ENCODE data around the gene INTS11.

Gene INTS11

DNA sequence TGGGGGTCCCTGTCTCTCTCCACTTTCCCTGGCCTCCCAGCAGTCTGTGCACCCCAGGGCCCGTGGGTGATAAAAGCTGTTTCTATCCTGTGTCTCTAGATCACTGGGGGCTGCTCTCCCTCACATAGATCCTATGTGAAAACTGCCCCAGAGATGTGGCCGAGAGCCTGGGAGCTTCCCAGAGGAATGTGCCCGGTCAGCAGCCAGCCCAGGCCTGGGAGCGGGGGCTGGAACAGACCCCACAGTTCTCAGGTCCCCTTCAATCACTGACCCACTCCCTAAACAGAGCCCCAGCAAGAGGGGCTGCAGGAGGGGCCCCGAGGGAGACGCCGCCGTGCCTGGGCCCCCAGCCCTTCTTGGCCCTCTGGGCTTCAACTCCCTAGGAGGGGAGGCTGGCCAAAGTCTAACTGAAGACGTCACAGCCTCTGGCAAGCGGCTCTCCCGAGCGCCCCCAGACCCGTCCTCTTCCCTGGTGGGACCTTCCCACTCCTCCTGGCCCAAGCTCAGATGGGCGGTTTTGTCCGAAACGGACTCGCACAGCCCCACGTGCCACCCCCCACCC, 33.5 kb upstream of the INTS11 start:
- FAIRE-seq, result no peak

DNA sequence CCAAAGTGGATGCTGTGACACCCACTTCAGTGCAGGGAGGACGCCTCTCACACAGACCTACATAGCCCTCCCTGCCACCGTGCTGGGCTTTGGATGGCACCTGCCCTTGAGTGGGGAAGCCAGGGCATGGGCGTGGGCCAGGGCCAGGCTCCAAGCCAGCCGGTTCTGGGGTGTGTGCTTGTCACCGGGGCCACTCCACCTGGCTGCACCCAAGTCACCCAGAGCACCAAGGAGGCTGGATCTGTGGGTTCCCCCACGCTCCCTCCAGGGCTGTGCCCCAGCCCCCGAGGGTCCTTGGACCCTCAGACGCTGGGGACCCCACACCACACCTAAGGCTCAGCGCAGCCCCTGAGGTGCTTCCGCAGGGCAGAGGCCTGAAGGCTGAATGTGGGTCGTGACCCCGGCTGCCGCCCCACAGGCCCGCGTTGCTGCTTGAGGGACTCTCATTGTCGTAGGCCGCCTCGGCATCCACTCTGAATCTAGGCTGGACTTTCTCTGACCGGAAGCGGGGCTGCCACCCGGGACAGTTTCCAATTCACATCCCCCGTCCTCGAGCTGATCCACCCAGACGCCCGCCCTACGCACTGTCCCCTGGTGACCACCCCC, 32.4 kb upstream of the INTS11 start:
- no peak for FAIRE-seq

DNA sequence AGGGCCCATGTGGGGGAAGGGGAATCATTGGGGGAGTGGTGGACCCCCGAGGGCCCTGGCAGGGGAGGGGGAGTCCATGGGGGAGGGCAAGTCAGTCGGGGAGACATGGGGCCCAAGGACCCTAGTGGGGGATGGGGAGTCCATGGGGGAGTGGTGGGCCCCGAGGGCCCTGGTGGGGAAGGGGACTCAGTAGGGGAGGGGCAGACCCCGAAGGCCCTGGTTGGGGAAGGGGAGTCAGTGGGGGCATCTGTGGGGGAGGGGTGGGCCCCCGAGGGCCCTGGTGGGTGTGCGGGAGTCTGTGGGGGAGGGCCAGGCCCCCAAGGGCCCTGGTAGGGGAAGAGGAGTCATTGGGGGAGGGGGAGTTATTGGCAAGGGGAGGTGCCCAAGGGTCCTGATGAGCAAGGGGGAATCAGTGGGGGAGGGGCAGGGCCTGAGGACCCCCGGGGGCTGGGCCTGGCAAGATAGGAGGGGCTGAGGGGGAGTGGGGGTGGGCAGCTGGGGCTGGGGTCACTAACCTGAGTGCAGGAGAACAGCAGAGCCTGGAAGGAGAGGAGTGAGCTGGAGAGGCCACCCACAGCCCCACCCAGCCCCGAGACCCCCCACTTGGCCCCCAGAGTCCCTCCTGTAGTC, 31.8 kb upstream of the INTS11 start:
- FAIRE-seq, result no peak

DNA sequence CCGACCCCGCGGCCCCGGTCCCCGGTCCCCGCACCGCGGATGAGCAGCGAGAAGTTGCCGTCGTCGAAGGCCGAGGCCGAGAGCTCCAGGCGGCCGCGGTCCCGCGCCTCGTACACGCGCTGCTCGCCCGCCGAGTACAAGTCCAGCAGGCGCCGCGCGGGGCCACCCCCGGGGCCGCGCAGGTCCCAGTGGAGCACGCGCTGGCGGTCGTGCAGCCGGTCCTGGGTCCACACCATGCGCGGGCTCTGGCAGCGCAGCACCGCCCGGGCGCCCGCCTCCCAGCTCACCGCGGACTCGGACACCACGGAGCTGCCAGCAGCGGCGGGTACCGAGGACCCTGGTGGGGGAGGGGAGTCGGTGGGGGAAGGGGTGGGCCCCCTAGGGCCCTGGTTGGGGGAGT, 31.0 kb upstream of the INTS11 start:
- FAIRE-seq, result no peak

DNA sequence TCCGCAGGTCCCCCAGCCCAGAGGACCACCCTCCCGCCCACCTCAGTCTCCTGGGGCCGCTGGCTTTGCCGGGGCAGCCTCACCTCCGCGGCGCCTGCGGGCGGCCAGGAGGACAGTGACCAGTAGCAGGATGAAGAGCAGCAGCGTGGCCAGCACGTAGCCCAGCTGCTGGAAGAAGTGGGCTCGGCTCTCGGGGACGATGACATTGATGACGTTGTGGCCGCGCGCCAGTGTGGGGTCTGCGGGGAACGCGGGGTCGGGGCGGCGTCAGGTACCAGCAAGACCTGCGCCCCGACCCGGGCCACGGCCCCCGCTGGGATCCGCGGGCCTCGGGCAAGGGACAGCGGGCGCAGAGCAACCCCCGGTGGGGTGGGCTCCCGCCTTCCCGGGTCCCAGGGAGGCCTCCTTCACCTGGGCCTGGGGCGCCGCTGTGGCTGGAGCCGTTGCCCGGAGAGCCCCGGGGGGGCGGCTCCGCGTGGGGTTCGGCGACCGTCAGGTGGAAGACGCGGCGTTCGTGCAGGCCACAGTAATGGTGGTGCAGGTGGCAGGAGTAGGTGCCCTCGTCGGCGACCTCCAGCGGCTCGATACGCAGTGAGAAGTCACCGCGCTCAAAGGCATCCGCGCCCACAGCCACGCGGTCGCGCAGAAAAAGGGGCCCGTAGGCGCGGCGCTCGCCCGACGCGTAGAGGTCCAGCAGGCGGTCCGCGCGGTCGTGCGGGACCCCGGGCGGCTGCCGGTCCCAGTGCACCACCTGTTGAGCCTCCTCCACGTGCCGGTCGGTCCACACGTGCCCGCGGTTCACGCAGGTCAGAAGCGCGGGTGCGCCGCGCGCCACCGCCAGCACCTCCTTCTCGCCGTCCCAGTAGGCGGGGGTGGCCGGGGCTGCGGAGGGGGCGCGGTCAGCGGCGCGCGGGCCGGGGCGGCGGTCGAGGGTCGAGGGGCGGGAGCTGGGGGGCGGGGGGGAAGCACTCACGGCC, 30.1 kb upstream of the INTS11 start:
- no peak for FAIRE-seq

DNA sequence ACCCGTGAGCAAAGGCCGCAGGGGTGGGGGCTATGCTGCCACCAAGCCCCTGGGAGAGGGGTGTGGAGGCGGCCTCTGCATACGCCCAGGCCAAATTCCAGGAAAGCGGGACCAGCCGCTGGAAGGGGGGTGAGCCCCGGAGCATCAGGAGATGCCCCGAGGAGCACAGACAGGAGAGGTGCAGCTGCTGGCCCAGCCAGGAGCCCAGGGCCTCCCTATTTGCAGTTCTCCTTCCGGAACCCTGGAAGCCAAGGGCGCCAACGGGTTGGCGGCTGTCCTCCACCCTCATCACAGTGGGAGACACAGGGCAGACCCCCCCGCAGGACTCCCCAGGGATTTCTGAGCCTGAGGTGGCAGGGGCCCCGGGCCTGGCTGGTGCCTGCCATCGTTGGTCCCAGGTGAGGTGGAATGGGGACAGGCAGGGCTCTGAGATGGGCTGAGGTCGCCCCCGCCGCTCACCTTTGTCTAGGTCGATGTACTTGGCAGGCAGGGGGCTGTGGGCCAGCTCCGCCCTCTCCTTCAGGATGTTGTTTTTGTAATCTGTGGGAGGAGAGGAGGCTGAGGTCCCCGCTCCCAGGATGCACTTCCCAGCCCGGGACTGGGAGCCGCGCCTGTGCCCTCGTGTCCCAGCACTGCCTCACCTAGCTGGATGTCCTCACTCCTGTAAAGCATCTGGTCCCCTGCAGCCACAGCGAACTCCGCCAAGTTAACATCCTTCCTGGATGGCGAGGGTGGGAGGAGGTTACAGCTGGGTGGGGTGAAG, 29.1 kb upstream of the INTS11 start:
- no peak for FAIRE-seq

DNA sequence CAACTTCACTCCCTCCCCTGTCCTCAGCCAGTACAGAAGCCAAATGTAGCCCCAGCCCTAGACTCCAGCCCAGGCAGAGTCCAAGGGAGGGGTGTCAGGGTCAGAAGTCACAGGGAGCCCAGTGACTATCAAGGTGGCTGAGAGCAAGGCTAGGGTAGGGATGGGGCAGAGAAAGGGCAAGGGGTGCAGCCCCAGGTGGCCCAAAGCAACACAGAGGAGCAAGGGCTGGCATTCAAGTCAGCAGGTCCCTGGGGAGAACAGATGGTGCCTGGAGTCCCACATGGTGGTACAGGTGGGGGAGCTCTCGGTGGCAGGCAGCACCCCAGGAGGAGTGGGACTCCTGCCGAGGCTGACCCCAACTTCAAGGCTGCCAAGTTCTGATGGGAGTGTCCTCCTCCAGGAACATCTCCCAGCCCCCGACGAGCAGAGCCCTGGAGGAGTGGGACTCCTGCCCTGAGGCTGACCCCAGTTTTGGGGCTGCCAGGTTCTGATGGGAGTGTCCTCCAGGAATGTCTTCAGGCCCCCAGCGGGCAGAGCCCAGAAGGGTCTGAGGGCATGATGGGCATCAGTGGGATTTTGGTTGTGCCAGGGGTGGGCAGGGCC, 28.4 kb upstream of the INTS11 start:
- no peak for FAIRE-seq

DNA sequence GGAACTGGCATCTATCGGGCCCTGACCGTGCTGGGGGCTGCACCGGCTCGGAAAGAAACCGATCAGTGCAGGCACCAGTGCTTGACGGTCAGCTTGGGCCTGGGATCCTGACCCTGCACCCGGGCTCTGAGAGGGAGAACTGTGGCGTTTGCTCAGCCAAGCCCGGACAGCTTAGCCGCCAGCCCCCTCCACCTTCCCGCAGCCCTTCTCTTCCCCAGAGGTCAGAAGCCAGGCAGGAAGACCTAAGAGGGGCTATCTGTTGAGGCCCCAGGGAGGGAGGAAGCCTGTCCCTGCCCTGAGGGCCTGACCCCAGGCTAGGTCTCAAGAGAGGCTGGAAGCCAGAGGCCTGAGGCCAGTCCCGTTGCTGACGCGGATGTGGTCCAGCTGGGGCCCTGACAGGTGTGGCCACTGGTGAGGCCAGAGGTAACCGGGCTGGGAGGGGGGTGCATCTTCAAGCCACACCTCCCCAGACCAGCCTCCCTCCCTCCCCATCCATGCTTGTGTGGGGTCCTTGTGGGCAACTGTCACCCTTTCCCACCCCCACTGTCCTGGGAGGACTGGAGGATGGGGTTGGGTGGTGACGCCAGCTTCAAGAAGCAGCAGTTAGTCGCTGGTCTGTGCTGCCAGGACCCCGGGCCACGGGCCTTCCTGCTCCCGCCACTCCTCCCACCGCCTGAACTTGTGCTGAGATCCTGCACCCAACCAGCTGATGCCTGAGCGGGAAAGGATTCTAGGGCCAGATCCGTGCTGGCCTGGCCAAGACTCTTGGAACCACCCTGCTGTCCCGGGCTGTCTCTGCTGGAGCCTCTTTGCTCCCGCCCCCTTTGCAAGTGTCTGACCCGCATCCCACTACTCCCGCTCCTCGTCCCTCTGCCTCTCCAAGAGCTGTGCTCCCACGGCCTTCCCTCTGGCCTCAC, 27.3 kb upstream of the INTS11 start:
- no peak for FAIRE-seq

DNA sequence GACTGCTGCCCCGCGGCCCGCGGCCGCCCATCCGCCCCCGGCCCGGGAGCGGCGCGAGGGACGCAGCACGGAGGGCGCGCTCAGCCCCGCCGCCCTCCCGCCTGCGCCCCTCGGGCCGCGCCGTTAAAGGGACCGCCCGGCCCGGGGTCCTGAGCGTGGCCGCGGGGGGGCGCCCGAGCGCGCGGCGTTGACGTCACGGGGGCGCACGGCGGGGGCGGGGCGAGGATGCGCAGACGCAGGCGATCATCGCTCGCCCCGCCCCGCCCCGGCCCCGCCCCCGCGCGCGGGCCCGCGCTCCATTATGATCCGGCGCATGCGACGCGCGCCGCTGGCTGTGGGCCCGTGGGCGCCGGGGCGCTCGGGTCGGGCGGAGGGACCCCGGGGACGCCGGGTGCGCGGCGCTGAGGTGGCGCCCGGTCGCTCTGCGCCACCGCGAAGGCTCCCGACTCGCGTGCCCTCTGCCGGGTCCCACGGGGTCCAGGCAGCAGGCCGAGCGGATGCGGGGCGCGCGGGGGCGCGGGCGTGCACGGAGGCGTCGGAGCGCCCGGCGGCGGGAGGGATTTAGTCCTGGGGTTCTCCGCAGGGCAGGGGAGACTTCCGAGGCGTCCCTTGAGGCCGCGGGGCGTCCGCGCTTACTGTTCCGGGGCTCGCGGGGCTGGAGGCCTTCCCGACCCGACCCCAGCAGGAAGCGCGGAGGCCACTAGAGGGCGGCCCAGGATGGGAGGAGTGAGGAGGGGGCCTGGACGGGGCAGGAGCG, 25.0 kb upstream of the INTS11 start, which contains the start of gene DVL1:
TSS of gene DVL1 (minus strand) at position 163 of the 757 bp plus-strand sequence. CDS start 353 bp downstream, outside the sequence.
- no peak for FAIRE-seq

DNA sequence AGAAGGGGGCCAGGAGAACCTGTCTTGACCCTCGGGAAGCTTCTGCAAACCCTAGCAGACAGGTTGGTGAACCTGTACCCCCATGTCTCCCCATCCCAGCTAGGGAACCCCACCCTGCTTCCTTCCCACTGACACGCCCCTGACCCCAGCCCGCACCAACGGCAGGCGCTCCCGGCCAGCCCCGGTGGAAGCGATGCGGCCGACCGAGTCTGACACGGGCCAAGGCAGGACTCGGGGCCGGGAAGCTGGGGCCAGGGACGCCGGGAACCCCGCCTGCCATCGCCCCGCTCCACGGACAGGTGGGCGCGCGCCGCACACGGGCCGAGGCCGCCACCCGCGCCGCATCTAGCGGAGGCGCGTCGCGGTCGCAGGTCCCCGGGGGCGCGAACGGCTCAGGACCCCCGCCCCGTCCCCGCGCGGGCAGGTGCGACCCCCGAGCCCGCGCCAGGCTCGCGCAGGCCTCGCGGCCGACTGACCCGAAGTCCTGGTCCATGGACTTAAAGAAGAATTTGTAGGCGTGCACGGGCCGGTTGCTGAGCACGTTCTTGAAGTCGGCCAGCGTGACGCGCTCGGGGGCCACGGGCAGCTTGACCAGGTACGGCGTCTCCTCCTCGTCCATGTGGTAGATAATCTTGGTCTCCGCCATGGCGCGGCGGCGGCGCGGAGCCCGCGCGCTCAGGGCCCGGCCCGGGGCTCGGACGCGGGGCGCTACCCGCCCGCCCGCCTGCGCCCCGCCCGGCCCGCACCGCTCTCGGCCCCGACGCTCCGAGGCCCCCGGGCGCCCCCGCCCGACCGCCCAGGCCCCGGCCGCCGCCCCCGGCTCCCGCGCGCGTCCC, 24.2 kb upstream of the INTS11 start:
- no peak for FAIRE-seq

DNA sequence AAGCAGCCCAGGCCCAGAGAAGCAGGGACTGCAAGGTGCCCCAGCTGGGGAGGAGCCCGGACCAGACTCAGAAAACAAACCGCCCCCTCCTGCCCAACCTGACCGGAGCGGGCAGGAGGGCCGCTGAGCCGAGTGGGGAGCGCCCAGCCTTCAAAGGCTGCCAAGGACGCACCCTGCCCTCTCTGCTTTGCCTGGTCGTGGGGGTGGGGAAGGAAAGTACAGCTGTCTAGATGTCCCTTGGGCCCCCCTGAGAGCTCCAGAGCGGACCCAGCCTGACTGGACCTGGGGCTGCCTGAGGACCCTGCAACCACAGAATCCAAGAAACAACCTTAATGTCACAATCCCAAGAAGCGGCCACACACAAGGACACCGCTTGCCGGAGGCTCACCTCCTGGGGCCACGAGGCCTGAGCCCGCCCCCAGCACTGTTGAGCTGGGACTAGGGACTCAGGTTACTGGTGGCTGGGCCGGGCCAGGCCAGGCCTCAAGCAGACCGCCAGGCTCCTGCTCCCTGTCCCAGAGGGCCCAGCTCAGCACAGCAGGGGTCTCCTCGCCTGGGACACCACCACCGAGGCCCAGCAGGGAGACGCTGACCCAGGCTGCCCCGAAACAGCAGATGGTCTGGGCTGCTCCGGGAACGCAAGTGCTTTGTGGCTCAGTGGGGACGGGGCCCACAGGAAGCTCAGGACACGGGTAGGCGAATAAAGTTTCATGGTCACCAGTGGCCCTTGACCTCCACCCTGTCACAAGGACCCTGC, 23.4 kb upstream of the INTS11 start:
- FAIRE-seq, result no peak

DNA sequence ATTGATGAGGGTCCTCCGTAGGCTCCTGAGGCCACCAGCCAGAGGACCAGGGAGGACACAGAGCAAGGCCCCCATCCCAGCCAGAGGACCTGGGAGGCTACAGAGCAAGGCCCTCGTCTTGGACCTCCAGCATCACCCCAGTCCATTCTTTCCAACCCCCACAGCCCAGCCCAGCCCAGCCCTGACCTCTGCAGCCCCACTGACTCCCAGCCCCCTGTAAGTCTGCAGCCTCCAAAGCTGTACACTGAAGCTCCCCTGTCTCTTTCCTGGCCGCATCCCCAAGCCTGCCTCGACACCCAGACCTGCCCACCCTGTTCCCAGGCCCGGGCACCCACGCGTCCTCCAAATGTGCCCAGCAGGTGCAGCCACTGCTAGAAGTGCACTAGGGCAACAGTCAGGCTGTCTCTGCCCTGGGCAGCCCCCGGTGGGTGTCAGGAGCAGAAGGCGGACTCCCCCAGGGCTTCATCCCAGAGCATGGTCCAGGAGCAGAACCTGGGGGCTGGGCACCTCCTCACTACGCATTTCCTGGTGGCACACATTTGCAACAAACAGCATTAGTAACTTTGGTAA, 22.7 kb upstream of the INTS11 start:
- FAIRE-seq, result no peak

DNA sequence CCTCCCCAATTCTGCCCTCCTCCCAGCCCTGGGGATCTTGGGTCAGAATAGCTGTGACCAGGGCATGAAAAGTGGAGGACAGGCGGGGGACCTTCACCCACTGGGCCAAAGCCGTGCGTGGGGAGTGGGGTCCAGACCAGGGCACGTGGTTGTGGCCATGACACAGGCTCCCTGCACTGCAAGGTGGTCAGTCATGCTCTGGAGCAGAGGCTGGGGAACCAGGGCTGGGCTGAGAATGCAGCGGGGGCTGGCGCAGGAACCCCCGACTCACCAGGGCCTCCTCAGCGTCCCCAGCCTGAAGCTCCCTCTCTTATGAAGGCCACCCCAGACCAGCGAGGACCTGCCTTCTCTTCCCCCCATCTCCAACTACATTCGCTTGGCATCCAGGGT, 22.0 kb upstream of the INTS11 start:
- FAIRE-seq, result no peak

DNA sequence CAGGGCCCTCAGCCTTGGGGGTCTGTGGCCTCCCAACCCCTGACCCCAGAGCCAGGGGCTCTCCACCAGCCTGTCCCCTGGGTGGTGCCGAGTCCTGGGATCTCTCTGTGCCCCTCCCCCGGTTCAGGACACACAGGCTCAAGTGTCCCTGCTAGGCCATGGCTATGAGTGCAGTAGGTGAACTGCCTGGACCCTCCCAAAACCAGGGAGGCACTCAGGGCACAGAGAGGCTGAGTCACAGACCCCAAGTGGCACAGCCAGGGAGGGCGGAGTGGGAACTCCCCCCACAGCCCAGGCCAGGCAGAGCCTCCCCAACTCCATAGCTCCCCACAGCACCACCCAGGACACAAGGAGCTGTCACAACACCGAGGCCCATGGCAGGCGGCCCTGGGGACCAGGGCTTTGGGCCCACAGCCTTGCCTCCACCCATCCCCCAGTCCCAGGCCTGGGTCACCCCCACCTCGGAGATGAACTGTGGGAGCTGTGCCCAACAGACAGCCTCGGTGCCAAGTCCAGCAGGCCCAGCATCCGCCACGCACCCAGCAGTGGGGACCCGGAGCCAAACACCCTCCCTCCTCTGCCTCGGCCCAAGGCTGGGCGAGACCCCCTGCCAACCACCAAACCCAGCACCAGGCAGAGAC, 21.5 kb upstream of the INTS11 start:
- no peak for FAIRE-seq

DNA sequence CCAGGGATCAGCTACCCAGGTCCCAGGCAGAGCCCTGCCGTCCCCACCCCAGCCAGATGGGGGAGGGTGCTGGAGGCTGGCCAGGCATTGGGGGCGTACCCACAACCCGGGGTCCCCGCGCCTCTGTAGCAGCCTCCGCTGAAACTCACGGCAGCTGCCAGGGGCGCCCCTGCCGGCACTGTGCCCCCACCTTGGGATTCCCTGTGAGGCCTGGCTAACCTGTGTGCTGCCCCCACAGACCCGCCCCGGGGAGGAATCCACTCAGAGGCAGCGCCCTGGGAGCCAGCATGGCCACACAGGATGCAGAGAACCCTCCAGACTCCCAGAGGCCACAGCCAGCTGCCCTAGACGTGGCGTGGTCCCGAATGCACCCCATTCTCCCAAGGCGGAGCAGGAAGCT, 20.9 kb upstream of the INTS11 start:
- no peak for FAIRE-seq

DNA sequence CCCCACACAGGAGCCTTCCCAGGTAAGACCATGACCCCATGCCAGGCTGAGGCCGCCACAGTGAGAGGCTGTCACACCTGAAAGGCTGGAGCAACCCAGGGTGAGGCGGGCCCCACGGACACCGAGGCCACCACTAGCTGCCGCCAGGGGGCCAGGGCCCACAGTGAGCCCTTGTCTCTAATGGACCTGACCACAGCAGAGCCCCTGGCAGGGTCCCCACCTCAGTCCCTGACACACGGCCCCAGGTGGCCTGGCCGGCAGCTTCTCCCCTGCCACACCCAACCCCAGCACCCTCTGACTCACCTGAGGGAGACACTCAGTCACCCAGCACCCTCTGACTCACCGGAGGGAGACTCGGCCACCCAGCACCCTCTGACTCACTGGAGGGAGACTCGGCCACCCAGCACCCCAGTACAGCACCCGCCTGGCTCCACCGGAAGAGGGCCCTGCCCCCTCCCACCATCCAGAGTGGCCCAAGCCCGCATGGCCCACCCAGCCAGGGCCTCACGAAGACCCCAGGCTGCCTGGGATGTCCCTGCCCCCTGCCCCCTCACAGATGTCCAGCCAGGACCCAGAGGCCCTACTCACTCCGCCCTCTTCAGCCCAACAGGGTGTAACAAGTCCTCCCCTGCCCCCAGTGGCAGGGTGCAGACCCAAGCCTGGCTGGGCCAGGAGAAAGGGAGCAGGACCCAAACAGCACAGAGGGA, 20.3 kb upstream of the INTS11 start:
- no peak for FAIRE-seq

DNA sequence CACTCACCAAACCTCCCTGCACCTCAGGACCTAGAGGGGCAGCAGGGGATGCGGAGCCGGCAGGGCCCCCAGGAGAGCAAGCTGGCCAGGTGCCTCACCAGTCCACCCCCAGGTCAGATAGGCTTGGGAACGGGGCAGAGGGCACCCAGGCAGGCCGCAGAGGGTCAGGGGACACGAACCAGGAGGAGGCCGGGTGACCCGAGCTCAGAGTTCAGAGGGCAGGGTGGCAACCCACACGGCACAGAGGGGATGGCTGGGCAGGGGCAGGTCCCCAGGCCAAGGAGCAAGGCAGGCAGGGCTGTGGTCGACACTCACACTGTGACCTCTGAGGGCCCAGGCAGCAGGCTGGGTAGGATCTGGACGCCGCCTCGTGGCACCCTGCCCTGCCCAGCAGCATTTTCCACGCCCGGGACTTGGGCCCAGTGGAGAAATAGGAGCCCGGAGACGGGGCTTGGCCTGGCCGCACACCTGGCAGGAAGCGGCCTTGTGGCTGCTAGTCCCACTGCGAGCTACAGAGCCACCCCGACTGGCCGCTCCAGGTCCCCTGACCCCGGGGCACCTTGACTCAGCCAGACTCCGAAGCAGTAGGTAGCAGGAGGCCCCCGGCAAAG, 19.5 kb upstream of the INTS11 start:
- FAIRE-seq, result no peak

Data from A204.1 (cell line).